DOHH2 (cell line): ENCODE results near the gene RTTN.

Experiments
- H3F3A ChIP-seq: fragments of 200-600 bp; sonication (generic), shearing (Covaris generic); 2 replicates; pipeline ENCODE4 v1.6.0; 2016; ENCODE audit warnings: antibody characterized with exemption, mild to moderate bottlenecking; ENCODE audit not compliant: control insufficient read depth, insufficient read depth
- H3K27ac ChIP-seq: fragments of 200-600 bp; sonication (generic); 2 replicates; pipeline ENCODE4 v1.5.1; 2014; ENCODE audit warnings: low read depth, mild to moderate bottlenecking, low read length, moderate library complexity
- H3K27me3 ChIP-seq: fragments of 200-600 bp; sonication (generic); 2 replicates; pipeline ENCODE4 v1.6.1; 2014; ENCODE audit warnings: mild to moderate bottlenecking, low read length, mixed read lengths; ENCODE audit not compliant: control insufficient read depth
- H3K36me3 ChIP-seq: fragments of 200-600 bp; sonication (generic); 2 replicates; pipeline ENCODE4 v1.6.1; 2014; ENCODE audit warnings: mild to moderate bottlenecking, low read length, moderate library complexity, mixed read lengths; ENCODE audit not compliant: control insufficient read depth
- H3K4me1 ChIP-seq: fragments of 200-600 bp; sonication (generic); 2 replicates; pipeline ENCODE4 v1.6.1; 2014; ENCODE audit warnings: mild to moderate bottlenecking, low read length, mixed read lengths; ENCODE audit not compliant: control insufficient read depth
- H3K4me2 ChIP-seq: fragments of 200-600 bp; sonication (generic); 2 replicates; pipeline ENCODE4 v1.6.0; 2014; ENCODE audit warnings: mild to moderate bottlenecking, low read length, moderate library complexity
- H3K4me3 ChIP-seq: fragments of 200-600 bp; sonication (generic); 2 replicates; pipeline ENCODE4 v1.5.1; 2014; ENCODE audit warnings: mild to moderate bottlenecking, low read length, mixed read lengths
- H3K79me2 ChIP-seq: fragments of 200-600 bp; sonication (generic); 2 replicates; pipeline ENCODE4 v1.6.1; 2014; ENCODE audit warnings: mild to moderate bottlenecking, low read length, mixed read lengths; ENCODE audit not compliant: control insufficient read depth
- H3K9me2 ChIP-seq: fragments of 200-600 bp; sonication (generic); replicated peaks from 2 replicates; pipeline ENCODE4 v1.6.1; 2014; ENCODE audit warnings: mild to moderate bottlenecking, low read length, mixed read lengths; ENCODE audit not compliant: control insufficient read depth
- H3K9me3 ChIP-seq: fragments of 200-600 bp; sonication (generic); 2 replicates; pipeline ENCODE4 v1.6.1; 2014; ENCODE audit warnings: antibody characterized with exemption, low read length, mixed read lengths; ENCODE audit not compliant: control insufficient read depth, insufficient read depth
- H4K20me1 ChIP-seq: fragments of 200-600 bp; sonication (generic); 2 replicates; pipeline ENCODE4 v1.6.0; 2014; ENCODE audit warnings: low read depth, mild to moderate bottlenecking, antibody characterized with exemption, low read length, moderate library complexity; ENCODE audit not compliant: control insufficient read depth, insufficient read depth
- EZH2phosphoT487 ChIP-seq: fragments of 200-600 bp; sonication (generic); IDR thresholded peaks from 2 replicates; pipeline ENCODE4 v1.6.1; 2017; ENCODE audit warnings: borderline replicate concordance, mild to moderate bottlenecking, antibody characterized with exemption, low read length, moderate library complexity, mixed read lengths
- TF ChIP-seq, protein P1 (sequence below): fragments of 200-600 bp; sonication (generic); IDR thresholded peaks from one replicate; pipeline ENCODE4 v1.5.1; 2014; ENCODE audit warnings: antibody characterized with exemption, mild to moderate bottlenecking, low read depth, low read length; ENCODE audit not compliant: poor library complexity, severe bottlenecking

Gene RTTN

DNA sequence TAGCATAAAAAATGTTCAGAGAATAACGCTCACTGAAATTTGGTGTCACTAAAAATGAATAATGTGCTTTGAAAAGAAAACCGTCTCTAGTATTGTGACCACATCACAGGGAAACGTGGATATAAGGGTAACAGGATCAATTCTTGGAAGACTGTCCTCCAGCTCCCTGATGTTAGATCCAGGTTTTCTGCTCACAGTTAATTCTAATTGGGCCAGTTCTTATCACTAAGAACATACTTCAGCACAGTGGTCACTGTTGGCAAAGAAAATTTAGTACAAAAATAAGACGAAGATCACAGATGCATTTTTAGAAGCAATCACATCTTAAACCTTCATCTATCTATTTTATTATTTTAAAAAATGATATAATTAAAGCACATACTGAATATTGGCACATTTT lies 200.8 kb downstream of the RTTN start:
- H3K9me2 ChIP-seq = no peaks in the 10 kb centered on the region
- no peaks in the 10 kb centered on the region for H3K9me3 ChIP-seq
- TF ChIP-seq EZH2phosphoT487 = no peak
- TF ChIP-seq, protein P1, sequence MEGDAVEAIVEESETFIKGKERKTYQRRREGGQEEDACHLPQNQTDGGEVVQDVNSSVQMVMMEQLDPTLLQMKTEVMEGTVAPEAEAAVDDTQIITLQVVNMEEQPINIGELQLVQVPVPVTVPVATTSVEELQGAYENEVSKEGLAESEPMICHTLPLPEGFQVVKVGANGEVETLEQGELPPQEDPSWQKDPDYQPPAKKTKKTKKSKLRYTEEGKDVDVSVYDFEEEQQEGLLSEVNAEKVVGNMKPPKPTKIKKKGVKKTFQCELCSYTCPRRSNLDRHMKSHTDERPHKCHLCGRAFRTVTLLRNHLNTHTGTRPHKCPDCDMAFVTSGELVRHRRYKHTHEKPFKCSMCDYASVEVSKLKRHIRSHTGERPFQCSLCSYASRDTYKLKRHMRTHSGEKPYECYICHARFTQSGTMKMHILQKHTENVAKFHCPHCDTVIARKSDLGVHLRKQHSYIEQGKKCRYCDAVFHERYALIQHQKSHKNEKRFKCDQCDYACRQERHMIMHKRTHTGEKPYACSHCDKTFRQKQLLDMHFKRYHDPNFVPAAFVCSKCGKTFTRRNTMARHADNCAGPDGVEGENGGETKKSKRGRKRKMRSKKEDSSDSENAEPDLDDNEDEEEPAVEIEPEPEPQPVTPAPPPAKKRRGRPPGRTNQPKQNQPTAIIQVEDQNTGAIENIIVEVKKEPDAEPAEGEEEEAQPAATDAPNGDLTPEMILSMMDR = no peak
- H3K4me1 ChIP-seq = no peaks in the 10 kb centered on the region
- no peak overlapping the region for H3K4me3 ChIP-seq
- no peaks in the 10 kb centered on the region for H4K20me1 ChIP-seq
- H3K36me3 ChIP-seq = peaks cover 20% of the 10 kb centered on the region
- no peak overlapping the region for H3K4me2 ChIP-seq
- H3K27ac ChIP-seq = no peak overlapping the region
- H3K79me2 ChIP-seq = no peaks in the 10 kb centered on the region
- no peaks in the 10 kb centered on the region for H3F3A ChIP-seq
- no peaks in the 10 kb centered on the region for H3K27me3 ChIP-seq

DNA sequence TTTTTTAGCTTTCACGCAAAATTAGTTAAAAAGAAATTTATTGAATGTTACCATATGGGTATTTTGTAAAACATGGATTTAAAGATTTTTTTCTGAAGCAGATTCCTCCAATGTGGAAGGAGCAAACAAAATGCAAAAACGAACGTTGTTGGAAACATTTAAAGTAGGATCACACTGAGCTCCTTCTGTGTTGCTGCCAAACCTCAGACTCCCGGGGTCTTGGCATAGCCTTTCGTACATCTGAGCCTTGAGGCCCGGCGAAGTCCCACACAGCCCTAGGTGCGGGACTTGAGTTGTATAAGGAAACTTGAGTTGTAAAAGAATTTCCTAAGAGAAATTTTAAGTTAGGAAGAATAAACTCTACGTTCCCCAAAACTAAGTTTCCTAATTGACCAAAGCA lies 205.8 kb downstream of the RTTN start:
- no peak overlapping the region for H3K27ac ChIP-seq
- no peaks in the 10 kb centered on the region for H3K9me3 ChIP-seq
- H3K79me2 ChIP-seq = no peaks in the 10 kb centered on the region
- H3K9me2 ChIP-seq = no peaks in the 10 kb centered on the region
- no peak overlapping the region for H3K4me3 ChIP-seq
- peaks cover 21% of the 10 kb centered on the region for H3K36me3 ChIP-seq
- no peaks in the 10 kb centered on the region for H4K20me1 ChIP-seq
- no peak overlapping the region for H3K4me2 ChIP-seq
- no peaks in the 10 kb centered on the region for H3K4me1 ChIP-seq
- H3F3A ChIP-seq = no peaks in the 10 kb centered on the region
- H3K27me3 ChIP-seq = no peaks in the 10 kb centered on the region
- TF ChIP-seq, protein P1 = no peak
- TF ChIP-seq EZH2phosphoT487 = no peak

DNA sequence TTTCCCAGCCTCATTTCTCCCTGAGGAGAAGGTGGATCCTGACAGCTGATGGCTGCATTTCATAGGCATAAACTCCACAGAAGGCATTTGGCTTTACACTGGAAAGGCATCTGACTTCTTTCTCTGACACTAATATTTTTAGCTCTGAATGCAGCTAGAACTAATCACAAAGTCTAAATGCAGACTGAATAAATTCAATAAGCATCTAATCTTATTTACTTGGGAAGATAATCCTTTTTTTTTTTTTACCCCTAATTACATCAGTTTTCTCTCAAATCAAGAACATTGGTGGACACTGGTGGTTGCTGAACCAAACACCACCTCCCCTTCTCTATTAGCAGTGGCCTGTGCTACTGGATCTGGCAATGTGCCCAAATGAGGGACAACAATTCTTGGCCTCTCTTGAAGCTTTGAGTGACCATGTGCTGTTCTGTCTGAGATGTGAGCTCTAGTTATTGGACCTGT lies 206.9 kb downstream of the RTTN start:
- Histone ChIP-seq H3K4me3 (no peak overlapping the region), H3K4me2 (no peak overlapping the region), H3F3A (no peaks in the 10 kb centered on the region), H3K9me2 (no peaks in the 10 kb centered on the region), H4K20me1 (no peaks in the 10 kb centered on the region), H3K36me3 (peaks cover 14% of the 10 kb centered on the region), H3K27ac (no peak overlapping the region), H3K9me3 (no peaks in the 10 kb centered on the region), H3K27me3 (no peaks in the 10 kb centered on the region), H3K4me1 (no peaks in the 10 kb centered on the region), H3K79me2 (no peaks in the 10 kb centered on the region)
- no peak for TF ChIP-seq EZH2phosphoT487

DNA sequence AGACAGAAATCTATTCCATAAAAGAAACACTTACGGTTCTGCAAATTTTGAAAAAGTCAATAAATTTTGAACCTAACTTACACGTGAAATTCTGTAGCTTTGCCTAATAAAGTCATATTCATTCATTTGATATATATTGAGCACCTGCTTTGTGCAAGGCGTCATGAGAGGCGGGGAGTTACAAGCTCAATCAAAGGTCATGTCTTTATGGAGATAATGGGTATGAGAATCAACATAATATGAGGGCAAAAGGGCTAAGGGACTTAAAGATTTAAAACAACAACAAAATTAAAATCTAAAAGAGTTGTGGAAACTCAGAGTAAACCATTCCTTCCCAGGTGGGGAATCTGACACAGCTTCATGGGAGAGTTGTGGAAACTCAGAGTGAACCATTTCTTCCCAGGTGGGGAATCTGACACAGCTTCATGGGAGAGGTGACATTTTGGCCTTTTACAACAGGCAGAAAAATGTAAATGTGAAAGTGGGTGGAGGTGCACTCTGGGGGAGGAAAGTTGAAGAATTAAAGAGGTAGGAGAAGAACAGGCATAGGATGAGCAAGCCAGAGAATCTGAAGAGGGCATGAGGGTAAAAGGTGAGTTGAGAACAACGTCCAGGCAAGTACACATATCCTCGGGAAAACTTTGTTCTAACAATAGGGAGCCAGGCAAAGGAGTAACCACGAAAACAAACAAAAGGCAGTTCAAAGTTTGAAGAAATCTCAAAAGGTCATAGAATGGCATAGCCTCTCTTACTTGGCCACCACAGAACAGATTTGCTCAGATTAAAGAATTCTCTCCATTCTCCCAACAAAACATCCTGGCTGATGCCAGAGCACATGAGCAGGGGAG lies 208.3 kb downstream of the RTTN start:
- no peak overlapping the region for H3K27ac ChIP-seq
- H3K36me3 ChIP-seq = peaks cover 14% of the 10 kb centered on the region

More for the DNA sequence above, 208.3 kb downstream of the RTTN start:
- Histone ChIP-seq H4K20me1 (no peaks in the 10 kb centered on the region), H3K9me3 (no peaks in the 10 kb centered on the region), H3K4me3 (no peak overlapping the region), H3F3A (no peaks in the 10 kb centered on the region), H3K4me2 (no peak overlapping the region), H3K27me3 (no peaks in the 10 kb centered on the region), H3K9me2 (no peaks in the 10 kb centered on the region), H3K4me1 (no peaks in the 10 kb centered on the region), H3K79me2 (no peaks in the 10 kb centered on the region)
- no peak for TF ChIP-seq EZH2phosphoT487
- TF ChIP-seq, protein P1 = no peak
